HL-60/S4 treated with retinoic acid at 250 ng/mL for 4 days and 3 days (cell line): Measurements from ENCODE around the gene IFT57.
"Not testable (repeated sequence)": the region's sequence is repeated elsewhere in the genome, so short reads cannot be mapped to it uniquely, and the experiment has no call there.

Experiments
- in situ Hi-C: fragments of 300-500 bp; cut with MboI; formaldehyde crosslinking; loops from 2 replicates; pipeline ENCODE4 v1.7.0; 2022; ENCODE audit warnings: low sequenced_read_pairs

Gene IFT57

GRCh38 chr3:108221911-108222852 lies at the start of gene IFT57:
TSS of gene IFT57 (minus strand) at chr3:108222424. CDS start at chr3:108222322, 102 bp downstream.
- in situ Hi-C loops, result no loop called here

DNA sequence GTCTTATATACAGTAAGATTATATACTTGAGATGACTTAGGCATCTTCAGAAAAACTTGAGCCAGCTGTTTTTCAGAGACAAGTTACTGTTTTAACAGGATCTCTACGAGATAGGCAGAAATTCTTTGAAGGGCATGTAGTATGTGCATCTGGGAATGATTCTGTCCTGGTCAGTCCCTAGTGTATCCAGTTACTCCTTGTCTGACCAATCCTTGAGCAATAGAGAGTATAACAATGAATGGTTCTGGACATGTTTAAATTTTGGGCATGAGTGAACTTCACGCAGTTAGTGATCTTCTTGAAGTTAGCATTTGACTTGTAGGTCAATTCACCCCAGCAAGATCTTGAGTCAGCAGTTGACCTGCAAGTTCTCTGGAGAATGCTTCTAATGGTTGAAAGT lies 49.4 kb upstream of the IFT57 start:
- in situ Hi-C loops, result no loop called here

DNA sequence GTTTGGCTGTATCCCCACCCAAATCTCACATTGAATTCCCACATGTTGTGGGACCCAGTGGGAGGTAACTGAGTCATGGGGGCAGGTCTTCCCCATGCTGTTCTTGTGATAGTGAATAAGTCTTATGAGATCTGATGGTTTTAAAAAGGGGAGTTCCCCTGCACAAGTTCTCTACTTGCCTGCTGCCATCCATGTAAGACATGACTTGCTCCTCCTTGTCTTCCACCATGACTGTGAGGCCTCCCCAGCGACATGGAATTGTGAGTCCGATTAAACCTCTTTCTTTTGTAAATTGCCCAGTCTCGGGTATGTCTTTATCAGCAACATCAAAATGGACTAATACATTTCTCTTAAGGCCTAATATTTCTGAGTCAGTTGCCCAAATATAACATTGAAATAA lies 46.0 kb upstream of the IFT57 start:
- in situ Hi-C loops, result not testable (repeated sequence)

DNA sequence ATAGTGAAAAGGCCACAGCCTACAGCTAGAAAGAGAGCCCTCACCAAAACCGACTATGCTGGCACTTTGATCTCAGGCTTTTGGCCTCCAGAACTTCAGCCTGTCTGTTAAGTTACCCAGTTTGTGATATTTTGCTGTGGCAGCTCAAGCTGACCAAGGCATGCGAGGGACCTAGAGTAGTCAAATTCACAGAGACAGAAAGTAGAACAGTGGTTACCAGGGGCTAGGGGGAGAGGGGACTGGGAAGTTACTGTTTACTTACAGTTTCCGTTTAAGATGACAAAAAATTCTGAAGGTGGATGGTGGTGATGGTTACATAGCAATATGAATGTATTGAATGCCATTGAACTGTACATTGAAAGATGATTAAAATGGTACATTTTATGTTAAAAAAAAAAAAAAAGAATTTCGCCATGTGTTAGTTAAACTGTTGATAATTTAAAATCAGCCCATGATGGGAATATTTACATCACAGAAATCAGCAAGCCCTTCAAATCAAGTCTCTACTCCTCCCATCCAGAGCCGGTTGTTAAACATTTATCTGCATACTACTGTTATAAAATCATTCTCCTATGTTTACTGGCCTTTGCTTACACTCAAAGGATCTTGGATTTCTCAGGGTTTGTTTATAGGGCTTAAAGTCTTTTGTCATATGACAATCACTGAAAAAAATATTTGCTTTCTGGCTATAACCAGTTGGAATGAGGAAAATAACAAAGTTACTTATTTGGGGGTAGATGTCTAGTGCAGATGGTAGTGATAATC lies 42.5 kb upstream of the IFT57 start:
- in situ Hi-C loops, result not testable (repeated sequence)

- in situ Hi-C loops, result no loop called here
Observed at GRCh38 chr3:108255131-108255530, 32.9 kb upstream of the IFT57 start.

DNA sequence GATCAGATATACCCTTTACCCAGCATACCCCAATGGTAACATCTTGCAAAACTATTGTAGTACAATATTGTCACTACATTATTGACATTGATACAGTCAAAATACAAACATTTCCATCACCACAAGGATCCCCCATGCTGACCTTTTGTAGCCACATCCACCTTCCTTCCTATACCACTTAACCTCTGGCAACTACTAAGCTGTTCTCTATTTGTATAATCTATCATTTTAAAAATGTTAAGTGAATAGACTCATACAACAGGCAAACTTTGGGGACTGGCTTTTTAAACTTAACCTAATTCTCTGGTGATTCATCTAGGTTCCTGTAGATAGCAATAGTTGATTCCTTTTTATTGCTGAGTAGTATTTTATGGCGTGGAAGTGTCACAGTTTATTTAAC lies 29.6 kb upstream of the IFT57 start:
- in situ Hi-C loops, result no loop called here

DNA sequence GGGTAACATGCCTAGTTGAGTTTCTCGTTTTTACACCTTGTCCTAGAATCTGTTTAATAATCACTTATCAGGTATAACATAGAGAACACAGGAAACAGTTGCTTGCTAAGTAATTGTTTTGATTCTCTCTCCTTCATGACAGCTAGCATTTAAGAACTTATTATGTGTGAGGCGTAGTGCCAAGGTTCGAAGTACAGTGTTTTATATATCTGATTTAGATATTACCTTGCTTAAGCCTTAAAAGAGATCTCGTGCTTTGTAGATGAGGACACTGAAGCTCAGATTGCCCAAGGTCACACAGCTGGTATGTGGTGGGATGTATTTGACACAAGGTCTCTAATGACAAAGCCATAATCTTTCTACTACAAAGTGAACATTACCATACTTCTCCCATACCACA lies 29.0 kb upstream of the IFT57 start:
- in situ Hi-C loops, result no loop called here

DNA sequence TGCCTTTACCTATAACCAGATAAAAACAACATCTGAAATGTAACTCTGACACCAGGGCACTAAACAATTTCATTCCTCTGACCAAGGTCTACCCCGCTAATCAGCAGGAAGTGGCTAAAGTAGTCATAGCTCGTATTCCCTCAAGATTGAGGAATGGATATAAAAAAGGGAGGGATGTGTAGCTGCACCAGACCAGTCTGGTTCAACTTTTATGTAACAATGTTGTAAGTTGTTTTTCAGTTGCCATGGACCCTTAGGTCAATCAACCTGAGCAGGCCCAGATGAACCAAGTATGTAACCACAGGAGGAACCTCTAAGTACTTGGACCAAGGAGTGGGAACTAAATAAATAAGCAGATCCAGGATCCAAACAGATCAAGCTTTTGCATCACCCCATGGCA lies 28.4 kb upstream of the IFT57 start:
- in situ Hi-C loops, result no loop called here

DNA sequence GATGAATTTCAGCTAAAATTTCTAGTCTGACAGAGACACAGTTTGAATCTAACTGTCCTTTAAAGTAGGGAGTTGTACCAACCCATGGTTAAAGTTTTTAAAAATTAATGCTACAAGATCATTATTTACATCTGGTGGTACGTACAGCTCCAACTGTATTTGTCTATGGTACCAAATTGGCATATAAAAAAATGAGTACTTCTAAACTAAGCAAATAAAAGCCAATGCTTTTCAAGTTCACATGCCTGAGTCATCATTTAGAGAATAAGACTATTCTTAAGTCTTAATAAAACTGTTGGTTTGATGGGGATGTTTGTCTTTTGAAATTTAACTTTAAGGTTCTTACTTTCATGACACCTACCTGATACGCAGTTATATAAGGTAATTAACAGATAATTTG lies 21.0 kb upstream of the IFT57 start:
- in situ Hi-C loops, result no loop called here

- in situ Hi-C loops, result no loop called here
Observed at GRCh38 chr3:108242776-108243175, 20.6 kb upstream of the IFT57 start.

DNA sequence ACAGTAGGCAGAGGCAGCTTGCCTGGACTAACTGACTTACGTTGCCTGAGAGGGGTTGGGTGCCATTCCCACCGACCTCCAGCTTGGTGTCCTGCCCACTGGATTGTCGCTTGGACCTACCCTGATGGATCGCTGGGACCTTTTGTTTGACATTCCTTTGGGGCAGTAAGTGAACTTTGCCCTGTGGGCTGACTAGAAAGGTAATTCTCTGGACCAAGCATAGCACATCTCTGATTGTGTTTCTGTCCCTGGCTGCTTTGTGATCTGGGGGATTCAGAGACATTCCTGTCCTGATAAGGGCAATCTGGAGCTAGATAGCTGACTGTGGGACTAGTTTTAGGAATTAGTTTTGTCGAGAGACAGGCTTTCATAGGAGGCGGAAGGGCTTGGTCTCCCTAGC lies 19.5 kb upstream of the IFT57 start:
- in situ Hi-C loops, result no loop called here

DNA sequence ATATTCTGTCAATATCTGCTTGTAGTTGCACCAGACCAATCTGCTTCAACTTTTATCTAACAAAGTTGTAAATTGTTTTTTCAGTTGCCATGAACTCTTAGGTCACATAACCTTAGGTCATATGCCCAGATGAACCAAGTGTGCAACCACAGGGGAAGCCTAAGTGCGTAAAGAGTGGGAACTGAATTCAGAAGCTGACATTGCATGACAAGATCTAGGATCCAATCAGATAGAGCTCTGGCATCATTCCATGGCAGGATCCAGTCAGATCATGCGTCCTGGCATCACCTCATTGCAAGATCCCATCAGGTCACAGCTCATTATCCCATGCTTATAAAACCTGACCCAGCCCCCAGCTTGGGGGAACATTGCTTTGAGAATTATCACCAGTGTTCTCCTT lies 18.9 kb upstream of the IFT57 start:
- in situ Hi-C loops, result no loop called here

DNA sequence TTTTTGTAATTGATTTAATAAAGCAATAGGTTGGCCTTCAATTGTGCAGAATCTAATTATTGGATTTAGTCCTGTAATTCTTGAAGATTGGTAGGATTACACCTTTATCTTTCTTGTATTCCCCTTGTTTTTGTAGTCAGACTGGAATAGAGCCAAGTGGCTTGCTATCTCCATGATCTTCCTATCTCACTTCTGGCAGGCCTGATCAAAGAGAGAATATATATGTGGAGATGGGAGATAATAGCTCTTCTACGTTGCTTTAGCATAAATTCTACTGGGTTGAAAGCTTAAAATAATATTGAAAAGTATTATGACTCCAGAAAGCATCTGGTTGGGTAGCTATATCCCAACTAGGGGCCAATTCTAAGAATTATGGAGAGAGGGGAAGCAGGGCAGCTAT lies 16.9 kb upstream of the IFT57 start:
- in situ Hi-C loops, result no loop called here

DNA sequence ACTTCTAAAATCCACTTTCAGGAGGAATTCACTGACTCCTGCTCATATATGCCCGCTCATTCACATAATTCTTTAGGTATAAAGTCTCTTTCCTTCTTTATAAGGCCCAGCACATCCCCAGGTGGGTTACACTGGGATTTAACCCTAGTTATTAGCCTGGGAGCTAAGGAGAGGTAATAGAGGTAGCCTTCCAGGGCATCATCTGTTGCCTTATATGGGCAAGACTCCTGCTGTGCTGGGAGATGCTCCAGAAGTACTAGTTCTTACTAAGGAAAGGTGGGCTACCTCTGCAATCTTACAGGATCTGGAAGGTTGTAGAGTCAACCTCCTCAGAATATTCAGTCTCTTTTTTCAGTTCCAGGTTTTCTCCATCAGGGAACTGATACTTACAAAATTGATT lies 13.1 kb upstream of the IFT57 start:
- in situ Hi-C loops, result no loop called here

DNA sequence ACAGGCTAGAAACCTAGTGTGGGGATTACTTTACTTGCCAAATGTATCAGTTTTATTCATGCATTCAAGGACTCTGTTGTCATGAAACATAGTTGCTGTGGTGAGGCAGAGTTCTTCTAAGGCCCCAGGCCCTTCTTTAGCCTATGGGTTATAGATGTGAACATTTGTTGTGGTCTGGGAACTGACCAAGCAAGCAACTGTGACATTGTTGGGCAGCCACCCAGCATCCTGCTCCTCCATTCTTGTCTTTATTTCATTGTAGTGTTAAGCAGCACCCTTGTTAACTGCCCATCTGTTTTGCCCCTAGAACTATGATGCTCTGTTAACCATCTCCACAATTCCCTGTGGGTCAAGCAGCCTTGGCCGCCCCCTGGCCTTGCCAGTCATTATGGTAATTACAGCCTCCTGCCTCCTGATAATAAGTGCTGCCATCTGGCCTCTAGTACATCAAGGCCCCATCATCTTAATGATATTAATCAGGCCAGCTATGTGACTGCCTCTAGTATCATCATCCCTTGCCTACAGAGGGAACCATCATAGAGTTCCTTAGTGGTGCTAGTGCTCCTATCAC lies 12.2 kb upstream of the IFT57 start:
- in situ Hi-C loops, result no loop called here

DNA sequence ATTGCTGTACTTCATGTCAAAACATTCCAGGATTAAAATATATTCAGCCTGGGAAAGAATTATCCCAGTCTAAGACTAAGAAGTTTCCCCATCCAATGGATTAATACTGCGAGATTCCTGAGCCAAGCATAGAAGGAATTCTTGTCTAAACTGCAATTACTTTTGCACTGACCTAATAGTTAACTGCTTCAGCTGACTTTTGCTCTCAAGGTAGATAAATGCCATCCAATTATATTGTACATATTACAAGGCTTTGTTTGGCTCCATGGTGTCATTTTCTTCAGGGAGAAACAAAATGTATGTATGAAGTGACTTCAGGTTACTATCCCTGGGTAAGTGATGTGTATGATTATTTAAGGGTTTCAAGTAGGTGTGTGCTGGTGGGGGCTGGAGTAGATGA lies 6.1 kb upstream of the IFT57 start:
- in situ Hi-C loops, result no loop called here

- in situ Hi-C loops, result no loop called here
Observed at GRCh38 chr3:108227131-108227530, 4.9 kb upstream of the IFT57 start.

GRCh38 chr3:108225221-108225620 lies 3.0 kb upstream of the IFT57 start:
- in situ Hi-C loops, result no loop called here

DNA sequence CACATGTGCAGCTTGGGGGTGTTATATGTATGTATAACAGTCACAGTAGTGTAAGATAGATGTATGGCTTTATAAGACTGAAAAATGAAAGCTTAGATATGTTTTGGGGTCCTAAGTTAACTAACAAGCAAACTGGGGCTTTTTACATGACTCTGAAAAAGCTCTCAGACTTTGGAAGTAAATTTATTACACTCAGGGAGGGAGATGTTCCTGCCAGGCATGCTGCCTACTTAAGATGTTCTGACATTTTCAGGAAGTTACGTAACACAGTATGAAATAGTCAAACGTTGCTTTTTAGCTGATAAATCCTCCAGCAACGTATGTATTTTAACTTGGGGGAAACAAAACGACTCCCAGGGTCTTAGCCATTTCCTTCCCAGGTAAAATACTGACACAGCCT lies 1.7 kb upstream of the IFT57 start:
- in situ Hi-C loops, result no loop called here

DNA sequence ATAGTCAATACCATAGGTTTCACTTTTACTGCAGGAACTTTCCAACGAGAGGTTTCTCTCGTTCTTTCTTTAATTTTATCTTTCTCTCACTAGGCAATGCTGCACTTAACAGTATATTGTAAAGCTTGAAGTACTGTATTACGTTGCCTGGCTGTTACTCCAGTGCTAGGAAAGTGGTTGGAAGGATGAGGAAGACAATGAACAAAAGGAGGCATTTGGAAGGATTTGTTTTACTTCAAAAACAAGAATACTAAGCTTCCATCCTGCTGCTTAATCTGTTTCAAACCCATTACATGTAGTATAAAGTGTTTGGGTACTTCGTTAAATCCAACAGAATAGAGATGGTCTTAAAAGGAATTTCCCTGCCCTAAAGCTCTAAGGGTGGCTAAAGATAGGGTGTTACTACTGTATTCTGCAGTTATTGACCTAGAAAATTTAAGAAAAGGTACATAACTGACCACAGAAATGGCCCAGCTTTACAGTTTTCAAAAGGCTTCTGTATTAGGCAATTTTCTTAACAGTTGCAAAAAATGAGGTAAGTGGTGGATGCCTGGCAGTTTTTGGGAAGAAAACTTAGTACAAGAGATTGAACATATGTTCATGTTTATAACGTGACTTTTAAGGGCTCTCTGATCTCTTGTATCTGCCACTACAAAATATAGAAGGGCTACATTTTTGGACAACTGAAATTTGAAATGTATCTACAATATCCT lies 785 bp upstream of the IFT57 start:
- in situ Hi-C loops, result no loop called here

GRCh38 chr3:108221393-108221792 lies 831 bp downstream of the IFT57 start:
- in situ Hi-C loops, result no loop called here
